HepG2 (cell line): ENCODE results near the gene INTS2. TPM values are rescaled to one million over a fixed set of nuclear protein-coding genes. Genes with fewer than 3 reads are reported as not detected.

Source experiments
- BRD4 ChIP-seq: sonication (generic); formaldehyde crosslinking; IDR thresholded peaks from 2 replicates; pipeline ENCODE4 v1.4.0; 2020; ENCODE audit warnings: missing genetic modification reagents
- CBX2 ChIP-seq, 2 experiments: fragments of 200-600 bp in 1 of 2; sonication (generic); formaldehyde crosslinking in 1 of 2; IDR thresholded peaks; 2 replicates each; pipeline versions ENCODE4 v1.7.0 to v1.8.1; 2018 to 2022; ENCODE audit warnings: low read depth in 2 of 2, low read length in 1 of 2, mild to moderate bottlenecking in 1 of 2, missing genetic modification reagents in 1 of 2
- FOSL1 ChIP-seq: sonication (generic); formaldehyde crosslinking; IDR thresholded peaks from 2 replicates; pipeline ENCODE4 v1.9.0; 2021; ENCODE audit warnings: missing genetic modification reagents, borderline replicate concordance
- FOXK1 ChIP-seq: sonication (generic); formaldehyde crosslinking; IDR thresholded peaks from 2 replicates; pipeline ENCODE4 v1.4.0; 2020; ENCODE audit warnings: low read depth, missing genetic modification reagents, borderline replicate concordance
- GABPB1 ChIP-seq: IDR thresholded peaks from 2 replicates; pipeline ENCODE4 v1.6.1; 2016; ENCODE audit warnings: mild to moderate bottlenecking, missing genetic modification reagents, moderate library complexity, missing compliant biosample characterization
- HOXA9 ChIP-seq: sonication (generic); formaldehyde crosslinking; IDR thresholded peaks from 2 replicates; pipeline ENCODE4 v1.8.1; 2022; ENCODE audit warnings: missing genetic modification reagents, mild to moderate bottlenecking, moderate library complexity, borderline replicate concordance
- IKZF5 ChIP-seq: IDR thresholded peaks from 2 replicates; pipeline ENCODE4 v1.6.1; 2018; ENCODE audit warnings: missing genetic modification reagents, mild to moderate bottlenecking, missing compliant biosample characterization
- KMT2A ChIP-seq: sonication (generic); formaldehyde crosslinking; IDR thresholded peaks from 2 replicates; pipeline ENCODE4 v1.4.0; 2020; ENCODE audit warnings: missing genetic modification reagents
- NR2F6 ChIP-seq, 2 experiments: IDR thresholded peaks; 2 replicates each; pipeline ENCODE4 v1.6.1; 2016; ENCODE audit warnings: antibody characterized with exemption in 1 of 2, mild to moderate bottlenecking in 1 of 2
- TBX3 ChIP-seq: fragments of 450-650 bp; IDR thresholded peaks from 2 replicates; pipeline ENCODE4 v1.6.1; 2017; ENCODE audit warnings: antibody characterized with exemption, mild to moderate bottlenecking, inconsistent platforms, borderline replicate concordance
- ZBTB7A ChIP-seq: sonication (generic); formaldehyde crosslinking; IDR thresholded peaks from 2 replicates; pipeline ENCODE4 v1.8.0; 2022; ENCODE audit warnings: mild to moderate bottlenecking, missing genetic modification reagents
- ZHX1 ChIP-seq: sonication (generic); formaldehyde crosslinking; IDR thresholded peaks from 2 replicates; pipeline ENCODE4 v1.8.1; 2022; ENCODE audit warnings: low read depth, mild to moderate bottlenecking, missing genetic modification reagents
- ZNF501 ChIP-seq: sonication (generic); formaldehyde crosslinking; IDR thresholded peaks from 2 replicates; pipeline ENCODE4 v1.5.1; 2020; ENCODE audit warnings: mild to moderate bottlenecking, moderate library complexity, missing genetic modification reagents
- ZNF609 ChIP-seq: sonication (generic); formaldehyde crosslinking; IDR thresholded peaks from 2 replicates; pipeline ENCODE4 v1.4.0; 2020; ENCODE audit warnings: mild to moderate bottlenecking, missing genetic modification reagents, borderline replicate concordance
- ZNF766 ChIP-seq: sonication (generic); formaldehyde crosslinking; IDR thresholded peaks from 2 replicates; pipeline ENCODE4 v1.5.0; 2020; ENCODE audit warnings: missing genetic modification reagents, borderline replicate concordance
- polyA plus RNA-seq, 8 experiments: library from polyadenylated mRNA; depleted of rRNA in 3 of 8; stranded (reverse) in 7 of 8; unstranded in 1 of 8; fragments of >200 nt; fragmentation: Illumina TruSeq in 4 of 8; extraction: Trizol in 4 of 8; gene quantifications; 2 replicates each; pipeline versions ENCODE4 v1.2.1 to v1.2.3, GENCODE V29; 2011 to 2016; ENCODE audit warnings: low read depth in 4 of 8, missing spikeins in 1 of 8, mixed read lengths in 1 of 8; ENCODE audit not compliant: insufficient read depth in 1 of 8
- total RNA-seq, 5 experiments: library from RNA; depleted of rRNA; stranded (reverse); fragments of >200 nt; fragmentation: Illumina TruSeq; extraction: Trizol; gene quantifications; 2 replicates each; pipeline ENCODE4 v1.2.3, GENCODE V29; 2016; ENCODE audit warnings: low read depth in 1 of 5
- TF ChIP-seq, protein P1 (sequence below): sonication (generic); formaldehyde crosslinking; IDR thresholded peaks from 2 replicates; pipeline ENCODE4 v1.5.0; 2020; ENCODE audit warnings: missing genetic modification reagents, mild to moderate bottlenecking, borderline replicate concordance

Gene INTS2
- total and polyA plus RNA-seq, 2 of the 13 experiments (the other 11 are each of a cell fraction or from before 2014, with no cell fraction given), result 20.5 to 30.2 TPM

GRCh38 chr17:61862975-61863800, 64.6 kb downstream of the INTS2 start, which contains the start of gene BRIP1 (continued):
- TF ChIP-seq IKZF5 (CRISPR knock-in tag) (no peak), FOSL1 (CRISPR knock-in tag) (0 out of 2 replicates have a peak, but pooled peaks have one; percentile 5), ZNF766 (CRISPR knock-in tag) (no peak), KMT2A (CRISPR knock-in tag) (peak; percentile 95), FOXK1 (CRISPR knock-in tag) (no peak), ZHX1 (peak; percentile 63; the same call in 1 of the 2 replicates), NR2F6 (IDR thresholded peaks at IDR 0.05) (no peak), NR2F6 (CRISPR knock-in tag; IDR thresholded peaks at IDR 0.05) (no peak), TBX3 (no peak), ZBTB7A (CRISPR knock-in tag) (no peak), BRD4 (CRISPR knock-in tag) (0 out of 2 replicates have a peak, but pooled peaks have one; percentile 17), CBX2 (IDR thresholded peaks at IDR 0.05; ENCODE audit: low read depth, low read length) (no peak), CBX2 (CRISPR knock-in tag; IDR thresholded peaks at IDR 0.05; ENCODE audit: low read depth) (no peak), HOXA9 (CRISPR knock-in tag) (no peak), GABPB1 (CRISPR knock-in tag) (peak; percentile 63), ZNF609 (CRISPR knock-in tag) (0 out of 2 replicates have a peak, but pooled peaks have one; percentile 34), ZNF501 (CRISPR knock-in tag) (peak; percentile 85)
- TF ChIP-seq, protein P1, sequence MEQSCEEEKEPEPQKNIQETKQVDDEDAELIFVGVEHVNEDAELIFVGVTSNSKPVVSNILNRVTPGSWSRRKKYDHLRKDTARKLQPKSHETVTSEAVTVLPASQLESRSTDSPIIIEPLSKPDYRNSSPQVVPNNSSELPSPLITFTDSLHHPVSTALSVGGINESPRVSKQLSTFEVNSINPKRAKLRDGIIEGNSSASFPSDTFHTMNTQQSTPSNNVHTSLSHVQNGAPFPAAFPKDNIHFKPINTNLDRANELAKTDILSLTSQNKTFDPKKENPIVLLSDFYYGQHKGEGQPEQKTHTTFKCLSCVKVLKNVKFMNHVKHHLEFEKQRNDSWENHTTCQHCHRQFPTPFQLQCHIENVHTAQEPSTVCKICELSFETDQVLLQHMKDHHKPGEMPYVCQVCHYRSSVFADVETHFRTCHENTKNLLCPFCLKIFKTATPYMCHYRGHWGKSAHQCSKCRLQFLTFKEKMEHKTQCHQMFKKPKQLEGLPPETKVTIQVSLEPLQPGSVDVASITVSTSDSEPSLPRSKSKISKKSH (CRISPR knock-in tag), result no peak; the same call in 1 of the 2 replicates
